ENCODE results near the gene KLF1. TPM values are rescaled to one million over a fixed set of nuclear protein-coding genes. Genes with fewer than 3 reads are reported as not detected.
"Not testable (repeated sequence)": the region's sequence is repeated elsewhere in the genome, so short reads cannot be mapped to it uniquely, and the experiment has no call there.

The KLF1 gene
- total RNA-seq, 1 donor from 2014 or later = not detected

DNA sequence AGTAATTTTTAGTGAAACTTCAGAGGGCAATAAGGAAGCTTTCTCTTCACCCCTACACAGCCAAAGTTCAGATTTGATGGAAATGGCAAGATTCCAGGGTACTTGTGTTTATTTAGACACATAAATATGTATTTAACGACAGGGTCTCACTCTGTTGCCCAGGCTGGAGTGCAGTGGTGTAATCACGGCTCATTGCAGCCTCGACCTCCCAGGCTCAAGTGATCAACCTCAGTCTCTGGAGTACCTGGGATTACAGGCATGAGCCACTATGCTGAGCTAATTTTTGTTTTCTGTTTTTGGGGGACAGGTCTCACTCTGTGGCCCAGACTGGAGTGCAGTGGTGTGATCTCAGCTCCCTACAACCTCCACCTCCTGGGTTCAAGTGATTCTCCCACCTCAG, 34.0 kb upstream of the KLF1 start:
- TF ChIP-seq, protein P1, sequence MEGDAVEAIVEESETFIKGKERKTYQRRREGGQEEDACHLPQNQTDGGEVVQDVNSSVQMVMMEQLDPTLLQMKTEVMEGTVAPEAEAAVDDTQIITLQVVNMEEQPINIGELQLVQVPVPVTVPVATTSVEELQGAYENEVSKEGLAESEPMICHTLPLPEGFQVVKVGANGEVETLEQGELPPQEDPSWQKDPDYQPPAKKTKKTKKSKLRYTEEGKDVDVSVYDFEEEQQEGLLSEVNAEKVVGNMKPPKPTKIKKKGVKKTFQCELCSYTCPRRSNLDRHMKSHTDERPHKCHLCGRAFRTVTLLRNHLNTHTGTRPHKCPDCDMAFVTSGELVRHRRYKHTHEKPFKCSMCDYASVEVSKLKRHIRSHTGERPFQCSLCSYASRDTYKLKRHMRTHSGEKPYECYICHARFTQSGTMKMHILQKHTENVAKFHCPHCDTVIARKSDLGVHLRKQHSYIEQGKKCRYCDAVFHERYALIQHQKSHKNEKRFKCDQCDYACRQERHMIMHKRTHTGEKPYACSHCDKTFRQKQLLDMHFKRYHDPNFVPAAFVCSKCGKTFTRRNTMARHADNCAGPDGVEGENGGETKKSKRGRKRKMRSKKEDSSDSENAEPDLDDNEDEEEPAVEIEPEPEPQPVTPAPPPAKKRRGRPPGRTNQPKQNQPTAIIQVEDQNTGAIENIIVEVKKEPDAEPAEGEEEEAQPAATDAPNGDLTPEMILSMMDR (IDR thresholded peaks at IDR 0.05; ENCODE audit: partially characterized antibody, unreplicated experiment) = no peak
- H3K4me1 Mint-ChIP-seq (ENCODE audit: low read depth, unreplicated experiment) = no peaks in the 10 kb centered on the region

DNA sequence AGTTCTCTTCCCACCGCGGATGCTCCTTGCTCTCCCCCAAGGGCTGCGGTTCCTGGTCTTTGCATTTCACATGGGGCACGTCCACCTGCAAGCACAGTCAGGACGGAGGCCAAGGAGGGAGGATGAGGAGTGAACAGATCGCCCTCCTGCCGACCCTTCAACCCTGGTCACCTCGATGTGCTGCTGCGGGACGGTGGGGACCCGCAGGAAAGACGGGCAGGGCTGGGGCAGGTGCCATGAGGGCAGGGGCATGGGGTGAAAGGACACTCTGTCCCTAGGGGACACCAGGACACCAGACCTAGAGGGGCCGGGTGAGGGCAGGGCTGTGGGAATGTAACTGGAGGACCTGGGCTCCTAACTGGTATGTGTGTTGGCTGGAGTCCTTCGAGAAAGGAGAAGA, 31.3 kb upstream of the KLF1 start:
- TF ChIP-seq, protein P1 (IDR thresholded peaks at IDR 0.05; ENCODE audit: partially characterized antibody, unreplicated experiment) = no peak
- DNase-seq = no peak
- Mint-ChIP-seq H3K27me3 (ENCODE audit: unreplicated experiment) (peaks cover 6% of the 10 kb centered on the region), H3K27ac (ENCODE audit: unreplicated experiment) (no peak overlapping the region), H3K9me3 (ENCODE audit: unreplicated experiment) (peaks cover 15% of the 10 kb centered on the region), H3K4me3 (ENCODE audit: unreplicated experiment) (peak overlapping the region; percentile 14), H3K4me1 (ENCODE audit: low read depth, unreplicated experiment) (peaks cover 9% of the 10 kb centered on the region), H3K36me3 (ENCODE audit: unreplicated experiment) (peaks cover 6% of the 10 kb centered on the region)

More for the DNA sequence above, 34.0 kb upstream of the KLF1 start:
- Mint-ChIP-seq H3K4me3 (ENCODE audit: unreplicated experiment) (no peak overlapping the region), H3K27ac (ENCODE audit: unreplicated experiment) (no peak overlapping the region), H3K9me3 (ENCODE audit: unreplicated experiment) (peaks cover 15% of the 10 kb centered on the region), H3K36me3 (ENCODE audit: unreplicated experiment) (peaks cover 6% of the 10 kb centered on the region), H3K27me3 (ENCODE audit: unreplicated experiment) (peaks cover 3% of the 10 kb centered on the region)
- DNase-seq = no peak

DNA sequence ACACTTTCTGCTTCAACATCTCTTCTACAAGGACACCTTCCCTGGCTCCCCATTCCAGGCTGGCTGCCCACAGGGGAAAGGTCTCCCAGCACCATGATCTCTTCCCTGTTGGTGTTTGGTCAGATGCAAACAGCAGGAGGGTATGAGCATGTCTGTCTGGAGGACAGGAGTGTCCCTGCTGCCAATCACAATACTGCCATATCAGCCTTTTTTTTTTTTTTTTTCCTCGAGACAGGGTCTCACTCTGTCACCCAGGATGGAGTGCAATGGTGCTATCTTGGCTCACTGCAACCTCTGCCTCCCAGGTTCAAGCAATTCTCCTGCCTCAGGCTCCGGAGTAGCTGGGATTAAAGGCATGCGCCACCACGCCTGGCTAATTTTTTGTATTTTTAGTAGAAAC, 28.9 kb upstream of the KLF1 start:
- not testable (repeated sequence) for H3K9me3 Mint-ChIP-seq (ENCODE audit: unreplicated experiment); H3K36me3 Mint-ChIP-seq (ENCODE audit: unreplicated experiment); H3K27me3 Mint-ChIP-seq (ENCODE audit: unreplicated experiment); DNase-seq; H3K27ac Mint-ChIP-seq (ENCODE audit: unreplicated experiment)
- Mint-ChIP-seq H3K4me1 (ENCODE audit: low read depth, unreplicated experiment) (peaks cover 23% of the 10 kb centered on the region), H3K4me3 (ENCODE audit: unreplicated experiment) (peak overlapping the region; percentile 46)

DNA sequence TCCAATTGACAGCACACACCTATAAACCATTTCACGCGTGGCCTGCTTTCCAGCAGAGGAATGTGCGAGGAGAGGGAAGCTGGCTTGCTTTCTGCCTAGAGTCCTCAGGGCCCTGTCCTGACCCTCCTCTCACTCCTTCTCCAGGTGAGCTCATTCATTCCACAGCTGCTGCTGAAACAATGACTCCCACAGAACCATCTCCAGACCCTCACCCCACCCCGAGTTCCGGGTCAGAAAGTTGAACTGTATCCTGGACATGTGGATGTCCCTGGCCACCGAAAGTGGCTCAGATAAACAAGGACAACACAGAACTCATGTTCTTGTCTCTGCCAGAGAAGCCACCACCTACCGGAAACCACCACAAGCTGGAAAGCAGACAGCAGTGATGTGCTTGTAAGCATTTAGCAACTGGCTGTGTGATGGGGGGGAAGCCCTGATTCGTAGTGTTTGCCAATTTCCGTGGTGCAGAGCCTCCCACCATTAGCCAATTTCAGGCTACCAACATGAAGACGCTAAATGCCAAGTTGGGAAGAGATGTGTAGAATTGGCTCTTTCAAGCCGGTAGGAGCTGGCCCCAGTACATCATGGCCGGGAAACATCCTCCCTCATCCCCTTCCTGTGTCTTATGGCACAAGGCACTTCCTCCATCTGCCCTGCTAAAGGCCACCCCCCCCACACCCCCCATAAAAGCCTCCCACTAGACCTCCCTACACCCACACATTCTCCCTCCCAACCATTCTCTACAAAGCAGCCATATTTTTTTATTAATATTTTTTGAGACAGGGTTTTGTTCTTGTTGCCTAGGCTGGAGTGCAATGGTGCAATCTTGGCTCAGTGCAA, 27.1 kb upstream of the KLF1 start:
- Mint-ChIP-seq H3K27ac (ENCODE audit: unreplicated experiment) (peak overlapping the region; percentile 87), H3K4me1 (ENCODE audit: low read depth, unreplicated experiment) (peaks cover 23% of the 10 kb centered on the region), H3K36me3 (ENCODE audit: unreplicated experiment) (no peaks in the 10 kb centered on the region), H3K4me3 (ENCODE audit: unreplicated experiment) (peak overlapping the region; percentile 70), H3K9me3 (ENCODE audit: unreplicated experiment) (peaks cover 4% of the 10 kb centered on the region), H3K27me3 (ENCODE audit: unreplicated experiment) (peaks cover 3% of the 10 kb centered on the region)
- TF ChIP-seq, protein P1 (IDR thresholded peaks at IDR 0.05; ENCODE audit: partially characterized antibody, unreplicated experiment) = no peak
- no peak for DNase-seq

DNA sequence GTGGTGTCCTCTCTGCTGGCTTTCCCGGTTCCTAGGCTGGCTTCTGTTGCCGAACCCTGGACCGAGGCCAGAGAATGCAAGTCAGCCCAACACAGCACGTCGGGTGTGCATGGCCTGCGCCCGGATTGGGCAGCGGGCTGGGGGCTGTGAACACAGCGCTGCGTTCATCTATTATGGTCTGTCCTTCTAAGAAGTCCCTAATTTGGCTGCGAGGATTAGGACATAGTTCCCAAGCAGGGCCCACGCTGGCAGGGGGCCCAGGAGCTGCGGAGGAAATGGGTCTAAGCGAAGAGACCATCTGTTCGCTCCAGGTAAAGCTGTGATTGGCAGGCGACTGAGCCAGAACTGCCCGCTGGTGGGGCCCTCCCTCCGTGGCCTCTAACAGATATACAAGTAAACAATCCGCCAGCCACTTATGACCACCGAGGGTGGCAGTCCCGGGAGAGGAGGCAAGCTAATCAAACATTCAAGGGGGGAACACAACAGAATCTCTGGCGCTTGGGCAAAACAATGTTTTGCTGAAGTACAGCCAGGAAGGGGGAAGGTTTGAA, 26.1 kb upstream of the KLF1 start:
- Mint-ChIP-seq H3K4me1 (ENCODE audit: low read depth, unreplicated experiment) (peaks cover 27% of the 10 kb centered on the region), H3K4me3 (ENCODE audit: unreplicated experiment) (peak overlapping the region; percentile 70), H3K9me3 (ENCODE audit: unreplicated experiment) (peaks cover 9% of the 10 kb centered on the region), H3K27me3 (ENCODE audit: unreplicated experiment) (peaks cover 3% of the 10 kb centered on the region), H3K36me3 (ENCODE audit: unreplicated experiment) (no peaks in the 10 kb centered on the region), H3K27ac (ENCODE audit: unreplicated experiment) (peak overlapping the region; percentile 87)
- TF ChIP-seq, protein P1 (IDR thresholded peaks at IDR 0.05; ENCODE audit: partially characterized antibody, unreplicated experiment) = no peak
- peak; percentile 57 for DNase-seq

Measured in glutamatergic neuron (in vitro differentiated cells).